HEK293 (cell line): ENCODE measurements around the gene CEBPZ.

Experiments used
- CTCF ChIA-PET: fragments of 350-600 bp; formaldehyde crosslinking; extraction: SDS; loops from one replicate; lab custom pipeline; 2021; ENCODE audit warnings: antibody characterized with exemption; lab: Yijun Ruan, JAX
- POLR2A ChIA-PET: fragments of 300-600 bp; formaldehyde crosslinking; extraction: SDS; loops from one replicate; lab custom pipeline; 2020; ENCODE audit warnings: antibody characterized with exemption, inconsistent platforms; lab: Yijun Ruan, JAX
- H3K27ac ChIP-seq: fragments of 200-500 bp; sonication (Bioruptor generic); 2 replicates; pipeline ENCODE4 v1.5.1; 2014; ENCODE audit warnings: low read depth, low read length, control low read depth, inconsistent platforms; ENCODE audit errors: extremely low read depth
- H3K36me3 ChIP-seq, 2 experiments: fragments of 200-500 bp in 1 of 2; sonication (Bioruptor generic) in 1 of 2; 1 replicate in 1 of 2; 2 replicates in 1 of 2; pipeline ENCODE4 v1.5.1; 2014 to 2017; ENCODE audit warnings: inconsistent platforms in 2 of 2, low read length in 2 of 2; ENCODE audit not compliant: control insufficient read depth in 2 of 2, insufficient read depth in 1 of 2
- H3K4me1 ChIP-seq: fragments of 200-500 bp; sonication (Bioruptor generic); 2 replicates; pipeline ENCODE4 v1.5.1; 2014; ENCODE audit warnings: mild to moderate bottlenecking, low read length, inconsistent platforms; ENCODE audit not compliant: control insufficient read depth, insufficient read depth
- H3K4me3 ChIP-seq: 2 replicates; pipeline ENCODE4 v1.5.1; 2011; ENCODE audit warnings: low read depth, mild to moderate bottlenecking, control low read depth, low read length, moderate library complexity
- H3K9me3 ChIP-seq: fragments of 200-500 bp; sonication (Bioruptor generic); 2 replicates; pipeline ENCODE4 v1.5.1; 2014; ENCODE audit warnings: low read depth, low read length, inconsistent platforms; ENCODE audit not compliant: control insufficient read depth, insufficient read depth
- HOXA7 ChIP-seq: sonication (generic); formaldehyde crosslinking; IDR thresholded peaks from 2 replicates; pipeline ENCODE4 v1.8.1; 2022; ENCODE audit warnings: missing genetic modification reagents, borderline replicate concordance
- SP3 ChIP-seq: fragments of 450-650 bp; formaldehyde crosslinking; IDR thresholded peaks from 2 replicates; pipeline ENCODE4 v1.5.1; 2016; ENCODE audit warnings: missing biosample characterization, missing genetic modification characterization
- TCF7L2 ChIP-seq: IDR thresholded peaks from 2 replicates; pipeline ENCODE4 v1.6.1; 2011; ENCODE audit warnings: low read depth, mild to moderate bottlenecking, inconsistent platforms, low read length, moderate library complexity, borderline replicate concordance
- YY2 ChIP-seq: fragments of 450-650 bp; formaldehyde crosslinking; IDR thresholded peaks from 2 replicates; pipeline ENCODE4 v1.5.1; 2016; ENCODE audit warnings: missing biosample characterization, missing genetic modification characterization
- ZBTB17 ChIP-seq: fragments of 450-650 bp; formaldehyde crosslinking; IDR thresholded peaks from 2 replicates; pipeline ENCODE4 v1.5.1; 2016; ENCODE audit warnings: missing biosample characterization, missing genetic modification characterization
- ZNF19 ChIP-seq: fragments of 450-650 bp; formaldehyde crosslinking; IDR thresholded peaks from 2 replicates; pipeline ENCODE4; 2016; ENCODE audit warnings: missing biosample characterization, missing genetic modification characterization, low read depth
- ZNF202 ChIP-seq: fragments of 450-650 bp; formaldehyde crosslinking; IDR thresholded peaks from 2 replicates; pipeline ENCODE4 v1.5.1; 2016; ENCODE audit warnings: missing biosample characterization, missing genetic modification characterization, borderline replicate concordance
- ZNF350 ChIP-seq: fragments of 450-650 bp; formaldehyde crosslinking; IDR thresholded peaks from 2 replicates; pipeline ENCODE4 v1.5.0; 2017; ENCODE audit warnings: missing biosample characterization, mild to moderate bottlenecking, missing genetic modification characterization
- ZNF391 ChIP-seq: fragments of 450-650 bp; formaldehyde crosslinking; IDR thresholded peaks from 2 replicates; pipeline ENCODE4 v1.5.1; 2016; ENCODE audit warnings: low read depth, missing biosample characterization, missing genetic modification characterization, borderline replicate concordance
- ZNF571 ChIP-seq: fragments of 450-650 bp; formaldehyde crosslinking; IDR thresholded peaks from 2 replicates; pipeline ENCODE4 v1.5.0; 2017; ENCODE audit warnings: missing biosample characterization, missing genetic modification characterization
- ZNF585B ChIP-seq: fragments of 450-650 bp; formaldehyde crosslinking; IDR thresholded peaks from 2 replicates; pipeline ENCODE4 v1.5.1; 2016; ENCODE audit warnings: missing biosample characterization, missing genetic modification characterization
- ZNF600 ChIP-seq: fragments of 450-650 bp; formaldehyde crosslinking; IDR thresholded peaks from 2 replicates; pipeline ENCODE4 v1.5.1; 2016; ENCODE audit warnings: missing biosample characterization, missing genetic modification characterization
- ZNF623 ChIP-seq: fragments of 450-650 bp; formaldehyde crosslinking; IDR thresholded peaks from 2 replicates; pipeline ENCODE4 v1.5.1; 2016; ENCODE audit warnings: missing biosample characterization, missing genetic modification characterization
- ZNF747 ChIP-seq: fragments of 450-650 bp; formaldehyde crosslinking; IDR thresholded peaks from 2 replicates; pipeline ENCODE4 v1.5.1; 2016; ENCODE audit warnings: missing biosample characterization, missing genetic modification characterization
- ZNF837 ChIP-seq: fragments of 450-650 bp; formaldehyde crosslinking; IDR thresholded peaks from 2 replicates; pipeline ENCODE4 v1.5.1; 2016; ENCODE audit warnings: missing biosample characterization, missing genetic modification characterization
- TF ChIP-seq, protein P1 (sequence below): fragments of 450-650 bp; IDR thresholded peaks from 2 replicates; pipeline ENCODE4 v1.5.1; 2018; ENCODE audit warnings: missing biosample characterization, mild to moderate bottlenecking, missing genetic modification characterization

The CEBPZ gene

DNA sequence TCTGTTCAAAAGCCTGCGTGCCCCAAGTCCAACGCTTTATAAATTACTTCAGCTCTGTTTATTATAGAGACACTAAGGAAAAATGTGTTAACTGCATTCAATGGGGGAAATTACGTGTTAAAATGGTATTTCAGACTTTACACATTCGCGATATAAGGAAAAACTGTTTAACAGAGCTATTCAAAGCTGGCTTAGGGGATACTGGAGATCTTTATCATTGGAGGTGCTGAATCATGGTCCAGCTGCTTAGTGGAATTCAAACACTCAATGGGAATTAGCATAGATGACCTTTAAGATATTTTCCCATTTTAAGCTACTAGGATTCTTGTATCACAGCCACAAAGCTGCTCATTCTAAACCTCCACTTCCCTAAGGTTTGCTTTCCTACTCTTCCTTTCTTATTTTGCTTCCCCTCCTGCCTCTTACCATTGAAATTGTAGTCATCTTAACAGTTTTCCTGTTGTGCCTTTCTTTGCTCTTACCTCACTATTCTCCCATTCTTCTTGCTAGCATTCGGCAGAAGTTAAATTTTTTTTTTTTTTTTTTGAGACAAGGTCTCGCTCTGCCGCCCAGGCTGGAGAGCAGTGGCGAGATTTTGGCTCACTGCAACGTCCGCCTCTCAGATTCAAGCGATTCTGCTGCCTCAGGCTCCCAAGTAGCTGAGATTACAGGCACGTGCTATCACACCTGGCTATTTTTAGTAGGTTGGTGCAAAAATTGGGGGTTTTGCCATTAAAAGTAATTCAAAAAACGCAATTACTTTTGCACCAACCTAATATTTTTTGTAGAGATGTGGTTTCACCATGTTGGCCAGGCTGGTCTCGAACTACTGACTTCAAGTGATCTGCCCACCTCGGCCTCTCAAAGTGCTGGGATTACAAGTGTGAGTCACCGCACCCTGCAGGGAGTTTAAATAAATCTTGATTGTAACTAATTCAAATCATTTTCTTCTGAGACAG is 49.4 kb downstream of the CEBPZ start:
- no peak overlapping the region for H3K27ac ChIP-seq
- ChIA-PET CTCF (interaction anchor here (0.6 to 1.5 kb wide), 2 partner anchors 13 to 367 kb away, joined by 4 to 5 read pairs; no protein-coding TSS in a partner anchor), POLR2A (no interaction called here)
- no peaks in the 10 kb centered on the region for H3K36me3 ChIP-seq
- no peaks in the 10 kb centered on the region for H3K9me3 ChIP-seq
- H3K4me3 ChIP-seq, result no peak overlapping the region
- H3K4me1 ChIP-seq, result no peaks in the 10 kb centered on the region
- TF ChIP-seq TCF7L2, result no peak
- no peak for TF ChIP-seq ZNF623

DNA sequence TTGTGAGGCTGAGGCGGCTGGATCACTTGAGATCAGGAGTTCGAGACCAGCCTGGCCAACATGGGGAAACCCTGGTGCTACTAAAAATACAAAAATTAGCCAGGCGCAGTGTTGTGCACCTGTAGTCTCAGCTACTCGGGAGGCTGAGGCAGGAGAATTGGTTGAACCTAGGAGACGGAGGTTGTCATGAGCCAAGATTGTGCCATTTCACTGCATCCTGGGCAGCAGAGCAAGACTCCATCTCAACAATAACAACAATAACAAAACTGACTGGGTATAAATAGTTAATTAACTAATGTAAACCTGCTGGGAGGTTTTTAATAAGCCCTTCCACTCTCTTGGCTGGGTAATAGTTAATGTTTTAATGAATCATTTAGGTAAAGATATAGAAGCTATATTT is 50.8 kb downstream of the CEBPZ start:
- H3K9me3 ChIP-seq, result no peaks in the 10 kb centered on the region
- no peak for TF ChIP-seq HOXA7
- TF ChIP-seq ZNF391 (tag by site-specific recombination), result no peak
- no peak for TF ChIP-seq ZNF600 (tag by site-specific recombination)
- no peak for TF ChIP-seq ZNF585B (tag by site-specific recombination)
- TF ChIP-seq, protein P1, sequence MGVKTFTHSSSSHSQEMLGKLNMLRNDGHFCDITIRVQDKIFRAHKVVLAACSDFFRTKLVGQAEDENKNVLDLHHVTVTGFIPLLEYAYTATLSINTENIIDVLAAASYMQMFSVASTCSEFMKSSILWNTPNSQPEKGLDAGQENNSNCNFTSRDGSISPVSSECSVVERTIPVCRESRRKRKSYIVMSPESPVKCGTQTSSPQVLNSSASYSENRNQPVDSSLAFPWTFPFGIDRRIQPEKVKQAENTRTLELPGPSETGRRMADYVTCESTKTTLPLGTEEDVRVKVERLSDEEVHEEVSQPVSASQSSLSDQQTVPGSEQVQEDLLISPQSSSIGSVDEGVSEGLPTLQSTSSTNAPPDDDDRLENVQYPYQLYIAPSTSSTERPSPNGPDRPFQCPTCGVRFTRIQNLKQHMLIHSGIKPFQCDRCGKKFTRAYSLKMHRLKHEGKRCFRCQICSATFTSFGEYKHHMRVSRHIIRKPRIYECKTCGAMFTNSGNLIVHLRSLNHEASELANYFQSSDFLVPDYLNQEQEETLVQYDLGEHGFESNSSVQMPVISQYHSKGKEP (tag by site-specific recombination), result no peak
- TF ChIP-seq ZNF837 (tag by site-specific recombination), result no peak
- TF ChIP-seq ZNF571 (tag by site-specific recombination), result no peak
- no peak for TF ChIP-seq ZNF19 (tag by site-specific recombination)
- no peak for TF ChIP-seq ZNF202
- no peak for TF ChIP-seq ZNF747 (tag by site-specific recombination)
- no peak for TF ChIP-seq YY2 (tag by site-specific recombination)
- TF ChIP-seq ZNF350 (tag by site-specific recombination), result no peak
- TF ChIP-seq, all 188 proteins: peak for 0
- Histone ChIP-seq H3K27ac (no peak overlapping the region), H3K4me3 (no peak overlapping the region), H3K4me1 (no peaks in the 10 kb centered on the region), H3K36me3 (no peaks in the 10 kb centered on the region)
- CTCF ChIA-PET, result interaction anchor here (0.7 to 1.1 kb wide), 3 partner anchors 9 to 233 kb away, joined by 3 to 6 read pairs (median 5); no protein-coding TSS in a partner anchor
- POLR2A ChIA-PET, result interaction anchor here (0.5 kb wide), 1 partner anchor 11 kb away, joined by 4 read pairs; no protein-coding TSS in a partner anchor

DNA sequence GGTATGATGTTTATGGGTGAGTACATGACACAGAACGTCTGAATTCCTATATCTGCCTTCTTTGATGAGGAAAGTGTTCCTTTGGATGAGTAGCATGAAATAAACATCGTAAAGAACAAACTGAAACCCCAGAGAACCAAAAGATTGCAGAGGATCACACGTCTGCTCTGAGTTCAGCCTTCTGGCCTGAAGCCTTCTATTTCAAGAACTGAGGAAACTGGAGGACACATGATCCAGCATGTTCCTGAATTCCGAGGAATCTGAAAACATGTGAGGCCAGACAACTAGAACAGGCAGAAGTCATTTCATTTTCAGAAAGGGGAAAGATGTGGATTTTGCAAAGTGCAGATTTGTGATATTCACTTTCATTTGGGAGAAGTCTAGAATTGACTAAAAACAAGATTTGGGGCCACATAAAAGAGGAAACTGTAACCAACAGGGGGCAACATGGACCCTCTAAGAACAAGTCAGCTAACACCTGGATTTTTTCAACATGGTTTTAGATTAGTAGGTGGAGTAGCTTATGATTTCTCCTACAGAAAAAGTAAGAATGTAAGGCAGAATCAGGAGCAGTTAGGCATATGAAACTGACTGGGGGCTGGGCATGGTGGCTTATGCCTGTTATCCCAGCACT is 51.3 kb downstream of the CEBPZ start:
- H3K4me3 ChIP-seq, result no peak overlapping the region
- H3K4me1 ChIP-seq, result no peaks in the 10 kb centered on the region
- peak; percentile 92 for TF ChIP-seq ZBTB17 (tag by site-specific recombination)
- no peak for TF ChIP-seq SP3 (tag by site-specific recombination)
- ChIA-PET POLR2A (interaction anchor here (0.5 kb wide), 1 partner anchor 11 kb away, joined by 4 read pairs; no protein-coding TSS in a partner anchor), CTCF (interaction anchor here (0.7 to 2.0 kb wide), 4 partner anchors 9 to 234 kb away, joined by 3 to 12 read pairs (median 6); no protein-coding TSS in a partner anchor)
- H3K27ac ChIP-seq, result no peak overlapping the region
- H3K9me3 ChIP-seq, result no peaks in the 10 kb centered on the region
- H3K36me3 ChIP-seq, result no peaks in the 10 kb centered on the region
